ENCODE data around the gene THAP5.

Gene THAP5

GRCh38 chr7:108533712-108534111 lies 35.8 kb downstream of the THAP5 start:
- DNase-seq (ENCODE audit: low spot score): no peak

- peak; percentile 6 for DNase-seq (ENCODE audit: low spot score)
Observed at GRCh38 chr7:108529341-108529740, 40.2 kb downstream of the THAP5 start.

- DNase-seq (ENCODE audit: low spot score): no peak
Observed at GRCh38 chr7:108528183-108528712, 41.3 kb downstream of the THAP5 start.

GRCh38 chr7:108526768-108527017 lies 42.8 kb downstream of the THAP5 start:
- no peak for DNase-seq (ENCODE audit: low spot score)

- DNase-seq (ENCODE audit: low spot score): peak; percentile 95
Observed at GRCh38 chr7:108525985-108526767, 43.3 kb downstream of the THAP5 start, which contains the start of gene PNPLA8. Gene PNPLA8 (minus strand): TSS chr7:108526135. CDS start chr7:108515491, 10,644 bp downstream.

GRCh38 chr7:108525327-108525984 lies 44.0 kb downstream of the THAP5 start:
- DNase-seq (ENCODE audit: low spot score): peak; percentile 86

- no peak for DNase-seq (ENCODE audit: low spot score)
Observed at GRCh38 chr7:108522780-108523179, 46.7 kb downstream of the THAP5 start.

- no peak for DNase-seq (ENCODE audit: low spot score)
Observed at GRCh38 chr7:108517951-108518350, 51.6 kb downstream of the THAP5 start.

- DNase-seq (ENCODE audit: low spot score): no peak
Observed at GRCh38 chr7:108515630-108516029, 53.9 kb downstream of the THAP5 start.

GRCh38 chr7:108515013-108515412 lies 54.5 kb downstream of the THAP5 start:
- DNase-seq (ENCODE audit: low spot score): no peak

All from iPS-NIHi11 (cell line).